Thoracic aorta (tissue), 2 donors: ENCODE data around the gene AK5. TPM values are rescaled to one million over a fixed set of nuclear protein-coding genes. Genes with fewer than 3 reads are reported as not detected.

Experiments
- ATAC-seq: fragments of 150-250 bp; one replicate; pipeline ENCODE4 v1.8.0; 2017; ENCODE audit warnings: low read depth; ENCODE audit not compliant: insufficient number of reproducible peaks, low FRiP score
- DNase-seq: peaks from one replicate; pipeline ENCODE4 v3.0.0-alpha.2; 2020; ENCODE audit warnings: low spot score
- H3K27ac ChIP-seq, 2 donors: fragments of 200-600 bp; sonication (generic); 1 replicate in 1 of 2; 2 replicates in 1 of 2; pipeline ENCODE4 v1.5.1; 2016; ENCODE audit warnings: mild to moderate bottlenecking in 2 of 2, moderate library complexity in 2 of 2
- H3K27me3 ChIP-seq: fragments of 200-600 bp; sonication (generic); replicated peaks from 2 replicates; pipeline ENCODE4 v1.6.0; 2016; ENCODE audit warnings: mild to moderate bottlenecking; ENCODE audit not compliant: insufficient read depth
- H3K36me3 ChIP-seq: fragments of 200-600 bp; sonication (generic); one replicate; pipeline ENCODE4 v1.5.1; 2016
- H3K4me1 ChIP-seq, 2 donors: fragments of 200-600 bp; sonication (generic); 1 replicate in 1 of 2; 2 replicates in 1 of 2; pipeline versions ENCODE4 v1.5.1 to v1.6.0; 2016; ENCODE audit warnings: low read depth in 2 of 2, mild to moderate bottlenecking in 1 of 2; ENCODE audit not compliant: control insufficient read depth in 1 of 2
- H3K4me3 ChIP-seq: fragments of 200-600 bp; sonication (generic); 2 replicates; pipeline ENCODE4 v1.5.1; 2016; ENCODE audit warnings: mild to moderate bottlenecking
- H3K9me3 ChIP-seq: fragments of 200-600 bp; sonication (generic); 2 replicates; pipeline ENCODE4 v1.5.1; 2016
- total RNA-seq, 2 donors: library from RNA; depleted of rRNA; stranded (reverse); fragments of >200 nt; gene quantifications; one replicate each; pipeline versions ENCODE4 v1.1.0 to v1.2.3, GENCODE V29; 2016
- TF ChIP-seq, protein P1 (sequence below): fragments of 200-600 bp; sonication (generic); IDR thresholded peaks from one replicate; pipeline ENCODE4 v1.5.1; 2019; ENCODE audit warnings: antibody characterized with exemption

The AK5 gene
- total RNA-seq, 2 donors from 2014 or later, result 0.56 to 1.4 TPM

DNA sequence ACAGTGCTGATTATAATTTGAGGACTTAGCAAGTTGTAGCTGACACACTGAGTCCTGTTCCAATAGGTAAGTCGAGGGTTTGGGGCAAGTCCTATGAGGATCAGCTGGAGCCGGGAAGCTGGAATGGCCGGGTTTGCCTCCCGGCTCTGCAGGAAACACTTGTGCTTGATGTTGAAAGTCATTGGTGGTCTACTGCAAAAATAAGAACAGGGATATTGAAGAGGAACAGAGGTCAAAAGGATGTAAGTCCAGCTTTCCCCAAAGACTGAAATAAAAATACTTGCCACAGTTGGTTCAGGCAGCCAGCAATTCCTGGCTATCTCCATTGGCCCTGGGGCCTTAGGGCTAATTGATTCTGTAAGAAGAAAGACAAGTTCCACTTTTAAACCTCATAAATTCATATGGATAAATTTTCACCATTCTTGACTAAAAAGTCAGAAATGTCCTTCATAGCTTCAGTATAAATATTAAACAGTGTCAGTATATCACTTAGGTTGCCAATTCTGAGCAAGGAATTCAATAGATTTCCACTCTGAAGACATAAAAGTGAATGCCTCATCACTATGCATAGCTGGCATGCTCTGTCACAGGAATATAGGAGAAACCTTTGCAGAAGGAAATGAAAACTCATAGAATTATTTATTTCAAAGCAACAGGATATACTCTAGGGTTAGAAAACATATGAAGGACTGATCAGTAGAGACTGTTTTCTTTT lies 165.2 kb downstream of the AK5 start:
- no peaks in the 10 kb centered on the region for H3K4me1 ChIP-seq
- DNase-seq (no peak), ATAC-seq (no peak)
- no peak overlapping the region for H3K27ac ChIP-seq
- no peak overlapping the region for H3K4me3 ChIP-seq
- TF ChIP-seq, protein P1, sequence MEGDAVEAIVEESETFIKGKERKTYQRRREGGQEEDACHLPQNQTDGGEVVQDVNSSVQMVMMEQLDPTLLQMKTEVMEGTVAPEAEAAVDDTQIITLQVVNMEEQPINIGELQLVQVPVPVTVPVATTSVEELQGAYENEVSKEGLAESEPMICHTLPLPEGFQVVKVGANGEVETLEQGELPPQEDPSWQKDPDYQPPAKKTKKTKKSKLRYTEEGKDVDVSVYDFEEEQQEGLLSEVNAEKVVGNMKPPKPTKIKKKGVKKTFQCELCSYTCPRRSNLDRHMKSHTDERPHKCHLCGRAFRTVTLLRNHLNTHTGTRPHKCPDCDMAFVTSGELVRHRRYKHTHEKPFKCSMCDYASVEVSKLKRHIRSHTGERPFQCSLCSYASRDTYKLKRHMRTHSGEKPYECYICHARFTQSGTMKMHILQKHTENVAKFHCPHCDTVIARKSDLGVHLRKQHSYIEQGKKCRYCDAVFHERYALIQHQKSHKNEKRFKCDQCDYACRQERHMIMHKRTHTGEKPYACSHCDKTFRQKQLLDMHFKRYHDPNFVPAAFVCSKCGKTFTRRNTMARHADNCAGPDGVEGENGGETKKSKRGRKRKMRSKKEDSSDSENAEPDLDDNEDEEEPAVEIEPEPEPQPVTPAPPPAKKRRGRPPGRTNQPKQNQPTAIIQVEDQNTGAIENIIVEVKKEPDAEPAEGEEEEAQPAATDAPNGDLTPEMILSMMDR, result no peak
- no peaks in the 10 kb centered on the region for H3K9me3 ChIP-seq
- no peaks in the 10 kb centered on the region for H3K27me3 ChIP-seq
- no peaks in the 10 kb centered on the region for H3K36me3 ChIP-seq

DNA sequence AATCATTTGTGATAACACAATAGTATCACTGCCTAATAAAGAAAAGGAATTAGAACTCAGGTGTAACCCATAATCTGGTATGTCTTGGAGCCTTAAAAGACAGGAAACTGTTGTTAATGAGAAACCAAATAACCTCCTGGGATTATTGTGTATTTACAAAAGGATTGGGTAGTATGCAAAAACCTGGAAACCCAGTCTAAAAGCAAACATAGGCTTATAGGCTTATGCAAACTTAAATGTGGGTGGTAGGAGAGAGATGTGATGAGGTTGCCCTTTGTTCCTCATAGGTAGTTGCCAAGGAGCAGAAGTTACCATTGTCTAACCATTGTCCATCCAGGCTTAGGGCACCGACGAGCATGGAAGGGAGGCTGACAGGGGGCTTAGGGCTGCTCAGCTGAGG lies 165.8 kb downstream of the AK5 start:
- Histone ChIP-seq H3K36me3 (no peaks in the 10 kb centered on the region), H3K4me3 (no peak overlapping the region), H3K27ac (no peak overlapping the region), H3K27me3 (no peaks in the 10 kb centered on the region), H3K9me3 (no peaks in the 10 kb centered on the region), H3K4me1 (no peaks in the 10 kb centered on the region)
- DNase-seq (no peak), ATAC-seq (no peak)
- TF ChIP-seq, protein P1, result no peak

DNA sequence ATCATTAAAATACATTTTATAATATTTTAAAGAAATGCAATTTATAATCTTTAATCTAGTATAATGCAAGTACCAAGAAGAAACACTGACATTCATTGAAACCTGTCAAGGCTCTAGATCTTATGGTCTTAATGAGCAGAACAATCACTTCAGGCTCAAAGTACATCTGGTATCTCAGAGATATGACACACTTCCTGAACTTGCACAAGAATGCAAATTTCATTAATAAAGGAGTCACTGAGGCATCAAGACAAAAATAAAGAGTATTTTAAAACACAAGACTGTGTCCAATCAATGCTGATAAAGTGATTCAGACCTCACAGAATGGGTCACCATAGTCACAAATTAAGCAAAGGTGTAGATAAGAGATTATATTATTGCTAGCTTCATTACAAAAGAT lies 178.1 kb downstream of the AK5 start:
- ATAC-seq, result no peak
- TF ChIP-seq, protein P1, result no peak
- Histone ChIP-seq H3K27ac (no peak overlapping the region), H3K4me1 (no peaks in the 10 kb centered on the region), H3K36me3 (no peaks in the 10 kb centered on the region), H3K27me3 (no peaks in the 10 kb centered on the region), H3K9me3 (no peaks in the 10 kb centered on the region), H3K4me3 (no peak overlapping the region)
- DNase-seq, result no peak

DNA sequence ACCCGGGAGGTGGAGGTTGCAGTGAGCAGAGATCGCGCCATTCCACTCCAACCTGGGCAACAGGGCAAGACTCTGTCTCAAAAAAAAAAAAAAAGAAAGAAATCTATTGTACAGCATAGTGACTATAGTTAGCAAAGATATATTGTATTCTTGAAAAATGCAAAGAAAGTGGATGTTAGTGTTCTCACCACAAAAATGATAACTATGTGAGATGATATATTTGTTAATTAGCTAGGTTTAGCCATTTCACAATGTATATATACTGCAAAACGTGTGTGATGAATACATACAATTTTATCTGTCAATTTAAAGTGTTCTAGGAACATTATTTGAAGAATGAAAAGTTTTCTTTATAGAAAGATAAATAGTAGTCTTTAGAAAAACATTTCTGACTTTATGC lies 179.9 kb downstream of the AK5 start:
- Histone ChIP-seq H3K4me3 (no peak overlapping the region), H3K9me3 (no peaks in the 10 kb centered on the region), H3K27ac (no peak overlapping the region), H3K4me1 (no peaks in the 10 kb centered on the region), H3K36me3 (no peaks in the 10 kb centered on the region), H3K27me3 (no peaks in the 10 kb centered on the region)
- TF ChIP-seq, protein P1, result no peak
- DNase-seq (no peak), ATAC-seq (no peak)

DNA sequence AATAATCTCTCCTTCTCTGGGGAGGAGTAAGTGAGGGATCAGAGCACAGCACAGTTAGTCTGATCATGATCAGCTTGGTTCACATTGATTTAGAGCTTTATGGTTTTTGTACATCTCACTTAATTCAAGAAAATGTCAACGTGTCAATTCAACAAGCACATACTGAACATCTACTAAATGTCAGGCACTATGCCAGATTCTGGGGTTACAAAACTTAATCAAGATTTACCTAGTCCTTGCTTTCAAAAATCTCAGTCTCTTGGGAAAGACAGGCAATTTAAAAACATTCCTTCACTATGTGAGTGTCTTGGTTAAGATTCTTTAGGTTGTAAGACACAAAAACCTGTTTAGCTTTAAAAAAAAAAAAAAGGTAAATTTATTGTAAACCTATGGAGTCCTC lies 181.4 kb downstream of the AK5 start:
- Histone ChIP-seq H3K36me3 (no peaks in the 10 kb centered on the region), H3K27ac (no peak overlapping the region), H3K27me3 (no peaks in the 10 kb centered on the region), H3K4me3 (no peak overlapping the region), H3K9me3 (no peaks in the 10 kb centered on the region), H3K4me1 (peaks cover 4 to 5% of the 10 kb centered on the region in 2 donors)
- DNase-seq, result no peak
- TF ChIP-seq, protein P1, result no peak
- no peak for ATAC-seq
